GM19438 (cell line): ENCODE measurements around the gene PFKFB2.
"Not testable (repeated sequence)": the region's sequence is repeated elsewhere in the genome, so short reads cannot be mapped to it uniquely, and the experiment has no call there.

Experiments used
- ATAC-seq: cut with Tn5 transposase; IDR thresholded peaks from one replicate; pipeline ENCODE4 v1.9.1; 2021; ENCODE audit warnings: low read depth; ENCODE audit not compliant: unreplicated experiment

Gene PFKFB2

GRCh38 chr1:207036865-207037264 is 16.2 kb upstream of the PFKFB2 start:
- ATAC-seq = no peak

DNA sequence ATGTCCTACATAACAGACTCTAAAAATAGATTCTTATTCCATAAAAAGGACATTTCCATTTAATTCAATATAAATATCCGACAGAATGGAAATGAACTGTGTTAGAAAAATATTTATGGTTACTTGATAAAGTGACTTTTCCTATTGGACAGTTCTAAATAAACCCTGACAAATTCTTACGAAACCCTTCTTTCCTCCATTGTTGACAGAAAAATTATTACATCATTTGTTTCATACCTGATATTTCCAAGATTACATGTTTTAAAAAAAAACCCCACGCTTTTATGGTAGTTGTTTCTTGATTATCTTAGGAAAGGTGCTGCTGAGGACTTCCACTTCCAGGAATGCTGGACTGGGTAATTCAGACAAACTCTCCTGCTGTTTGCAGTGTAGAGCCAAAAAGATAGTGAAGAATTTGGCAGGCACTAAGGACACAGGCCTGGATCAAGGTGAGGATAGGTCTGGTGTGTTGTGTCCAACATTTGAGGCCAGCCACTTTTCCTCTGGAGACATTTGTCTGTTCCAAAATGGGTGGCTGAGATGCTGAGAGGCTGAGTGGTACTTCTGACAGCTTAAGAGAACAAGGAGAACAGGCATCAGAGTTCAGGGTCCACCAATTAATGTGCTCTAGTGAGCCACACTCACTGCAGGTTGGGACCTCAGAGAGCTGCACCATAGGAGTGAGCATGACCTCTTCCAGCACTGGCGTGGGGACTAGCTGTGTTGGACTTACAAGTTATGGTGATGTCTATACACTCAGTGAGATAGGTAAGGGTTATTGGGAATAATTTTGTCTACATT is 13.5 kb upstream of the PFKFB2 start:
- ATAC-seq = no peak

DNA sequence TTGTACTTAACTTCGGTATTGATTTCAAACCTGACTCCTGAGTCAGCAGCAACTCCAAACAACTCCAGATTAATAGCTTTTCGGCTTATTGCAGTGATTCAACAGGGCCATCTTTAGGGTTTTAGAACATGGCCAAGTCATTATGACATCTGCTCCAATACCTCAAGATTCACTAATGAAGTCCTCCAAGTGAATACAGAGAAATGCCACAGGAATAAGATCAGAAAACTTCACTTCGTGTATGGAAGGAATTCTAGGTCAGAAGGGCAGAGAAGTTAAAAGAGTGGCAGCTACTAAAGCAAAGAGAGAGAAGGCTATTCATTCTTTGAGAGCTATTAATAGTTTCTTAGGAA is 12.9 kb upstream of the PFKFB2 start:
- no peak for ATAC-seq

DNA sequence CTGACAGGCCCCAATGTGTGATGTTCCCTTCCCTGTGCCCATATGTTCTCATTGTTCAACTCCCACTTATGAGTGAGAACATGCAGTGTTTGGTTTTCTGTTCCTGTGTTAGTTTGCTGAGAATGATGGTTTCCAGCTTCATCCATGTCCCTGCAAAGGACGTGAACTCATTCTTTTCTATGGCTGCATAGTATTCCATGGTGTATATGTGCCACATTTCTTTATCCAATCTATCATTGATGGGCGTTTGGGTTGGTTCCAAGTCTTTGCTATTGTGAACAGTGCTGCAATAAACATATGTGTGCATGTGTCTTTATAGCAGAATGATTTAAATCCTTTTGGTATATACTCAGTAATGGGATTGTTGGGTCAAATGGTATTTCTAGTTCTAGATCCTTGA is 11.7 kb upstream of the PFKFB2 start:
- ATAC-seq = not testable (repeated sequence)

- no peak for ATAC-seq
These were observed 7.6 kb upstream of the PFKFB2 start for GRCh38 chr1:207045453-207045852.

DNA sequence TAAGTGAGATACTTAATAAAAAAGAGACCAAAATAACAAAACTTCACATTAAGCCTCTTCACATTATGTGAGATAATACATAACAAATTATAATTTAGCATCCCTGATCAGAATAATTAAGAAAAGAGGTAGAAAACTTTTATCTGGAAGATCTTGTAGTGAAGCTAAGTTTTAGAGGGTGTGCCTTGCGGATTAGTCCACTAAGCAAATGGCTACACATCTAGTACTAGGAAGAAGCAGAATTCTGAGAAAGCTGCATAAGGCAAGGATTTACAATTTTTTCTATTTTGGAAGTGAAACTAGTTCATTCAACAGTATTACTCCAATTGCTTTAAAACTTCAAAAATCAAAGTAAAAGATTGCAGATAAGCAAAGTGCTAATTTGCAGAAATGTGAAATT is 5.6 kb upstream of the PFKFB2 start:
- ATAC-seq = no peak

DNA sequence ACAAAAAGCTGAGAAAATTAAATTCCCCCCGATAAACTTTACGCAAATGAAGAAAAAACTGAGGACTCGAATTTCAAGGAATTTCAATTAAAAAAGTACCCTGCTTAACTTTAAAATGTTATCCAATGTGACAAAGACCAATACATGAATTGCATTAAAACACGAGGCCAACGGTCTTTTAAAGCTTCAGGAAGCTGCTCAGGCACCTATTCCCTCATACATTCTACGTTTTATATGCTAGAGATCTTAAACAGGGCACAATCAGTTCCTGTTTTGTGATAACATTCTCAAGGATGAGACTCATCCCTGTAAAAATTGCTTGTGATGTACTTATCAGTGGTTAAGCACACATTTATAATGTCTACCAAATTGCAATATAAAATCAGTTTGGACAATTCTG is 5.0 kb upstream of the PFKFB2 start:
- ATAC-seq = no peak

GRCh38 chr1:207049054-207049453 is 4.0 kb upstream of the PFKFB2 start:
- ATAC-seq = no peak

DNA sequence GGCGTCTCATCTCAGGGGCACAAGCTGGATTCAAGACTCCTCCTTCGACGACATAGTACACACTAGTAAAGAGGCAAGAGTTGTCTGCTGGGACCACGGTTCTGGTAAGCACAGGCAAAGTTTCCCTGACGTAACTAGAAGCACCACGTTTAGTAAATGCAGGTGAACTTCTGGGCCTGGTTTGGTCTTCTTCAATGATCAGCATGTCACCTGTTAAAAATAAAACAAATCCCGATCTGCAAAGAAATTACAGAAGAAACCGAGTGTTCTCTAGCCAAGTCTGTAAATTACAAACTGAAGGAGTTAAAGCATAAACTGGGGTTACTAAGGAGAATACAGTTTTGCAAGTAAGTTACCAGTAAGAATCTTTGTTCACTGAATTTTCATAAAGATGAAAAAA is 3.6 kb upstream of the PFKFB2 start:
- ATAC-seq = no peak

DNA sequence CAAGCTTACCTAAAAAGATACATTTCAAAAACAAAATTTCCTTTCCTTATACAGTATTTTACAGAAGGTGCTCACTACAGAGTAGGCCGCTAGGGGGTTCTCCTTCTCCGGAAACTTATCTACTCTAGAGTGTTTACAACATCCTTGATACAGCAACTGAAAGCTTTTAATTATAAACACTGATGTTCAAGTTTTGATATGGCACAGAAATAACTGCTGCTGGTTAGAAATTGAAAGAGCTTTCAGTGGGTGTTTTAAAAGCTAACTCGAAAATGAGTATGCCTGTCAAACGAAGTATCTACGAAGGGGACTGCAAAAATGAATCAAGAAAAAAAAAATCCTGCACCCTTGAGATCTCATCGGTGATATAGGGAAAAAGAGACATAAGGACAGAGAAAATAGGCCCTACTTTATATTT is 3.1 kb upstream of the PFKFB2 start:
- ATAC-seq = no peak

- peak; percentile 47 for ATAC-seq
These were observed 2.4 kb upstream of the PFKFB2 start for GRCh38 chr1:207050480-207051190.

DNA sequence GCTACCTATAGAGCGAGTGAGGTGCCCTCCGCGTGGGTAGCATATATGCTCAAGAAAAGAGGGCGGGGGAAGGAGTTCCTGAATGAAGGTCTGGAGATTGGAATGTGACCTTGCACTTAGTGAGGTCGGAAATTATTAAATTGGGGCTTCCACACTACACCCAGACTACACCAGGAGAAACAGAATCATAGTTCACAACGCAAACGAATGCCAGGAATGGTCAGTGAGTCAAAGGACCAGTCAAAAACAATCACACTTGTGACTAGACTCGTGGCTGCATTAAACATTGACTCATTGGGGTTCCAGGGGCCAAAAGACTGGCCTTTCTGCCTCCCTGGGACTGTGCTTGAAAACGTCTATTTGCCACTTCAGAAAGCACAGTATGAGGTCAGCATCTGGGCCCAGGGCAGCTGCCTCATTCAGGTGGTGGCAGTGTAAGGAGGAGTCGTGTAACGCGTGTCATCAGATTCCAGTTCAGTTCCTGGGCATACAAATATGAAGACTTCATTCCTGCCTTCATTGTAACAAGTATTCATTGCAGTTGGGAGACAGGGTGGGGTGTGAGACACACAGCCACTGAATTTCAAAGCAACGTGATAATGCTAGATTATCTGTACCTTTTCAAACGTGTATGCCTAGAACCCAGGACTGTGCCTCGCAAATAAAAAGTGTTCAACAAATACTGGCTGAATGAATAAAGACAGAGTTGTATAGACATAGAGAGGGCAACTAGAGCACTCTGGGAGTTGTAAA is 1.7 kb upstream of the PFKFB2 start, which contains the start of gene YOD1:
Gene YOD1 (minus strand): TSS at position 18 of the 753 bp plus-strand sequence. CDS start 178 bp downstream, outside the sequence.
- no peak for ATAC-seq

DNA sequence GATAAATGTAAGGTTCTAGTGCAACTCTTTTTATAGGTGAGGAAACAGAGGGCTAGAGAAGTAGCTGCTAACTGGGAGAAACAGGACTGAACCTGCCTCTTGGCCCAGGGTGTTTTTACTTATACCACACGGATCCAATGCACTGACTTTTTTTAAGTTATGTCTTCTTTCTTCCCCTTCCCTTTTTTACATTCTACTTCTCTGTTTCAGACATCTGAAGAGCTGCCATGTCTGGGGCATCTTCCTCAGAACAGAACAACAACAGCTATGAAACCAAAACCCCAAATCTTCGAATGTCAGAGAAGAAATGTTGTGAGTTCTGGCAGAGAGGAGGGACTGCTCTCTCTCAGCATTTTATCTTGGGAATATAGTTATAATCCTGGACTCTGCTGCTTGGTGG is 1.4 kb downstream of the PFKFB2 start:
- ATAC-seq = no peak

DNA sequence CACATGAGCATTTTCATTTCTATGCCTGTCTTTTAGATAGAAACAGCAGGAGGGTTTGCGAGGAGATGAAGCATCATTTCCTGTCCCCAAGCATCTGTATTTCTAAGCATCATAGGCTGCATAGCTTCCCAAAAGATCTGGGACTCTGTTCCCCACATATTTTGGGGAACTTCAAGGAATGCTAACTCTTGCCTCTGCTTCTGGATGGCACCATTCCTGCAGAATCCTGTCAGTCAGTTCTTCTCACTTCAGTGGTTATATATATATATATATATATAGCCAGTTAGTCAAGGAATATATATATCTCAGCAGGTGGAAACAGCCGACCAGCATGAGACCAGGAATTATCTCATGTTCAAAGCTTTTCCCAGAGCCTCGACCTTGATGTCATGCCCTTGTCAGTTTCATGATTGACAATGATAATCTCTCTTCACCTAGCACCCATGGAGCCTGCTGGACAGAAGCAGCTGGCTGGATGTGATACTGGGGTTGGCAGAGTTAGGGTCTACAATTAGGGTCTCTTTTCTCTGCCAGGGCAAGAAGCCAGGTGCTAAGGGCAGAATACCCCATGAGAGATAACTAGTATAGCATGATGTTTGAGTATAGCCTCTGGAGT is 2.4 kb downstream of the PFKFB2 start:
- ATAC-seq = no peak

DNA sequence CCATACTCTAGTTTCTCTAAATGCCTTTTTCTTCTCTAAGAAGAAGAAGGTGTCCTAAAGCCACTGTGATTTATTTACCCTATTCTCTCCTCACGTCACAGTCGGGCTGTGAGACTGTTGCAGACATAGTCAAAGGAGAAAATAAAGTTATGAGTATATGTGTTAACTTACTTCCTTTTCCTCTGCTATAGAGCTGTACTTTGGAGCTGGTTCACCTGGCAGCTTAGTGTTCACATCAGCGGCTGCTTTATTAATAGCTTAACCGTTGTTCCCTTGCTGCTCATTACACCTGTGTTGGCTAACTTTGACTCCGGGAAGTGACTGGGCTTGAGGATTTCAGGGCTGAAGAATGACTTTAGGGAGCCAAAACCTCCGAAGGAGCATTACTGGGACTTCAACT is 3.6 kb downstream of the PFKFB2 start:
- no peak for ATAC-seq

DNA sequence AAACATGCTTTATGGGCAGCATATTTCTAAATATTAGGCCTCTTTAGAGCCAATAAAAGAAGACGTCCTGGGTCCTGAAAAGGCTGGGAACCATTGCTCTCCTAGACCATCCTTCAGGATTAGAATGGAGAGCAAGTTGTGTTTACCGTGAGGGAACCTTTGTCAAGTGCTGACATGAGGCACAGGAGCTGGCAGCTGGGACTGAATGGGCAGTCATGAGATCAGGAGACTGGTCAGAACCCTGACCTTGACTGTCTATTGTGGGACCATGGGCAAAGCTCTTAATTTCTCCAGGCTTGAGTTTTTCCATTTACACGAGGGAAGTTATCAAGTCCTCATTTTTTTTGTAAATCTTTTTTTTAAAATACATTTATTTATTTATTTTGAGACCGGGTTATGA is 5.2 kb downstream of the PFKFB2 start:
- no peak for ATAC-seq

- ATAC-seq = no peak
These were observed 6.1 kb downstream of the PFKFB2 start for GRCh38 chr1:207058878-207059867.

DNA sequence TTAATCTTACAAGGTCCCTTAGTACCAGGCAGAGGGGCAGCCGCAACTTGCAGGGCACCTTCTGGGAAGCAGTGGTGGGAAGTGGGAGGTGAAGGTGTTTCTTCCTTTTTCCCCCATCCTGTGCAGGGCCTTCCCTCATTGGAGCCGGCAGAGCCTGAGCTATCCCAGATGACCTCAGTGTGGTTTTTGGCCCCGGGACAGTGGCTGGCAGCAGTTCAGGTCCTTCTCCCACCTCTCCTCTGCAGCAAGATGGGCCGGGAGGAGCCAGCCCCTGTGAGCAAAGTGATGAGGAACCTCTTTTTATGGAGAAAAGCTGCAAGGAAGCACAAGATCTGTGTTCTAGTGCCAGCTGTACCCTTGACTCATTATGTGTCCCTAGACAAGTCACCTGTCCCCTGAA is 6.8 kb downstream of the PFKFB2 start:
- no peak for ATAC-seq

GRCh38 chr1:207060596-207060995 is 7.5 kb downstream of the PFKFB2 start:
- ATAC-seq = no peak

DNA sequence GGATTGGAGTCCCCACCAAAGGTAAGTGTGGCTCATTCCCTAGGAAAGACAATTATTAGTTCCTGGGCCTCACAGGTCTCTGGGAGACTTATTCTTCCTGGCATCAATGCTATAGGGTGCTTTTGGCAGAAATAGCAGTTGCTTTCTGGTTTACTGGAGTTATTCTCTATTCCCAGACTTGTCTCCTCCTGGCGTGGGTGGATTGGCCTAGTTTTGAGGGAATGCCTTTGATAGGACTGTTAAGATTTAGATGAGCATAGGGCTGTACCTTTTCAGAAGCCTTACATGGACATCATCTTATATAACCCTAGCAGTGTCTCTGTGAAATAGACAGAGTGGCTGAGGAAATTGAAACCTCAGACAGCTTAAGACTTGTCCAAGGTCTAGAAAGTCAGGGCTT is 9.0 kb downstream of the PFKFB2 start:
- ATAC-seq = no peak
